Natural killer cell (primary cell): ENCODE data around the gene ABCB10. TPM values are rescaled to one million over a fixed set of nuclear protein-coding genes. Genes with fewer than 3 reads are reported as not detected.

ENCODE experiments used
- ATAC-seq, 3 donors: fragments of 150-1000 bp in 2 of 3; fragments of 200-7000 bp in 1 of 3; cut with Tn5 transposase; 1 replicate in 1 of 3; 2 replicates in 2 of 3; pipeline ENCODE4 v1.10.0; 2021; ENCODE audit warnings: mild to moderate bottlenecking in 2 of 3, moderate library complexity in 2 of 3
- DNase-seq, 2 donors: peaks; one replicate each; pipeline versions ENCODE4 v3.0.0 to v3.0.0-alpha.2; 2013 to 2021; ENCODE audit warnings: mixed read lengths in 1 of 2
- H3K27ac ChIP-seq: one replicate; pipeline ENCODE4 v1.5.1; 2013; ENCODE audit warnings: mild to moderate bottlenecking, low read length
- H3K27me3 ChIP-seq: one replicate; pipeline ENCODE4 v1.6.1; 2013; ENCODE audit warnings: low read length; ENCODE audit not compliant: control insufficient read depth, insufficient read depth
- H3K36me3 ChIP-seq: one replicate; pipeline ENCODE4 v1.6.1; 2013; ENCODE audit warnings: low read length; ENCODE audit not compliant: control insufficient read depth, insufficient read depth
- H3K4me1 ChIP-seq: one replicate; pipeline ENCODE4 v1.6.1; 2013; ENCODE audit warnings: low read length; ENCODE audit not compliant: control insufficient read depth, insufficient read depth
- H3K4me3 ChIP-seq: one replicate; pipeline ENCODE4 v1.5.1; 2013; ENCODE audit warnings: low read length
- H3K9me3 ChIP-seq: one replicate; pipeline ENCODE4 v1.6.1; 2013; ENCODE audit warnings: low read length; ENCODE audit not compliant: control insufficient read depth, insufficient read depth
- H3K27ac Mint-ChIP-seq, 2 donors: one replicate each; pipeline ENCODE4 v1.8.0; 2022; ENCODE audit warnings: mild to moderate bottlenecking in 2 of 2, mixed read lengths in 2 of 2, moderate library complexity in 1 of 2
- H3K27me3 Mint-ChIP-seq, 2 donors: one replicate each; pipeline ENCODE4 v1.8.0; 2022; ENCODE audit warnings: low read depth in 2 of 2, mixed read lengths in 2 of 2
- H3K36me3 Mint-ChIP-seq: one replicate; pipeline ENCODE4 v1.8.0; 2022; ENCODE audit warnings: mixed read lengths
- H3K4me1 Mint-ChIP-seq, 2 donors: one replicate each; pipeline ENCODE4 v1.8.0; 2022; ENCODE audit warnings: mixed read lengths in 2 of 2
- H3K4me3 Mint-ChIP-seq: one replicate; pipeline ENCODE4 v1.8.0; 2022; ENCODE audit warnings: mild to moderate bottlenecking, moderate library complexity, mixed read lengths
- H3K9me3 Mint-ChIP-seq, 2 donors: one replicate each; pipeline ENCODE4 v1.8.0; 2022; ENCODE audit warnings: mixed read lengths in 2 of 2
- WGBS: methylation state at CpG from one replicate; pipeline ENCODE4 v1.1.7; 2013; ENCODE audit warnings: missing lambda C conversion rate; ENCODE audit not compliant: insufficient coverage; 5-methylcytosine and 5-hydroxymethylcytosine counted together
- intact Hi-C: fragments of 100-400 bp; cut with micrococcal nuclease; formaldehyde crosslinking; loops from one replicate; pipeline ENCODE4 v1.14.2; 2022
- total RNA-seq, 4 donors: library from RNA; stranded (reverse); fragments of 120-200 nt in 1 of 4; gene quantifications; one replicate each; pipeline versions ENCODE4 v1.2.3 to v1.2.4, GENCODE V29; 2013 to 2022
- TF ChIP-seq, protein P1 (sequence below): fragments of 200-600 bp; IDR thresholded peaks from one replicate; pipeline ENCODE4 v1.8.0; 2022; ENCODE audit warnings: antibody characterized with exemption

Gene ABCB10
- total RNA-seq, 3 donors from 2014 or later (not counting 1 experiment from before 2014, with no cell fraction given): 22.0 to 23.3 (median 22.0) TPM

DNA sequence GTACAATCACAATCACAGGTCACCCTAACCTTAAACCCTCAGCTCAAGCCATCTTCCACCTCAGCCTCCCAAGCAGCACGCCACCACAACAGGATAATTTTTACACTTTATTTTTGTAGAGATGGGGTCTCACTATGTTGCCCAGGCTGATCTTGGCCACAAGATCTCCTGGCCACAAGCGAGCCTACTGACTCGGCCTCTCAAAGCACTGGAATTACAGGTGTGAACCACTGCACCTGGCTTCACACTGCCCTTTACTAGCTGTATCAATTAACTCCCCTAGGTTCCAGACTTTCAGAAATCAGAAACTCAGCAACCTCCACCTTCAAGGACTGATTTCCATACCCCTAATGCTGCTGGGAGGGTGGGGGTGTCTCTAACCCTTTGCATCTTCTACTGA lies 87.3 kb downstream of the ABCB10 start:
- no peak overlapping the region for H3K4me3 ChIP-seq
- Mint-ChIP-seq H3K27ac (no peak overlapping the region), H3K4me1 (peaks cover 0 to 4% of the 10 kb centered on the region in 2 donors), H3K4me3 (no peak overlapping the region), H3K36me3 (peaks cover 10% of the 10 kb centered on the region), H3K27me3 (no peaks in the 10 kb centered on the region), H3K9me3 (no peaks in the 10 kb centered on the region)
- peaks cover 66% of the 10 kb centered on the region for H3K36me3 ChIP-seq
- intact Hi-C loops: no loop called here
- no peaks in the 10 kb centered on the region for H3K4me1 ChIP-seq
- DNase-seq: no peak
- TF ChIP-seq, protein P1, sequence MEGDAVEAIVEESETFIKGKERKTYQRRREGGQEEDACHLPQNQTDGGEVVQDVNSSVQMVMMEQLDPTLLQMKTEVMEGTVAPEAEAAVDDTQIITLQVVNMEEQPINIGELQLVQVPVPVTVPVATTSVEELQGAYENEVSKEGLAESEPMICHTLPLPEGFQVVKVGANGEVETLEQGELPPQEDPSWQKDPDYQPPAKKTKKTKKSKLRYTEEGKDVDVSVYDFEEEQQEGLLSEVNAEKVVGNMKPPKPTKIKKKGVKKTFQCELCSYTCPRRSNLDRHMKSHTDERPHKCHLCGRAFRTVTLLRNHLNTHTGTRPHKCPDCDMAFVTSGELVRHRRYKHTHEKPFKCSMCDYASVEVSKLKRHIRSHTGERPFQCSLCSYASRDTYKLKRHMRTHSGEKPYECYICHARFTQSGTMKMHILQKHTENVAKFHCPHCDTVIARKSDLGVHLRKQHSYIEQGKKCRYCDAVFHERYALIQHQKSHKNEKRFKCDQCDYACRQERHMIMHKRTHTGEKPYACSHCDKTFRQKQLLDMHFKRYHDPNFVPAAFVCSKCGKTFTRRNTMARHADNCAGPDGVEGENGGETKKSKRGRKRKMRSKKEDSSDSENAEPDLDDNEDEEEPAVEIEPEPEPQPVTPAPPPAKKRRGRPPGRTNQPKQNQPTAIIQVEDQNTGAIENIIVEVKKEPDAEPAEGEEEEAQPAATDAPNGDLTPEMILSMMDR: no peak
- no peak for ATAC-seq
- 100% methylated on average over 3 of the region's 3 CpGs for WGBS
- no peak overlapping the region for H3K27ac ChIP-seq
- H3K27me3 ChIP-seq: no peaks in the 10 kb centered on the region
- no peaks in the 10 kb centered on the region for H3K9me3 ChIP-seq

DNA sequence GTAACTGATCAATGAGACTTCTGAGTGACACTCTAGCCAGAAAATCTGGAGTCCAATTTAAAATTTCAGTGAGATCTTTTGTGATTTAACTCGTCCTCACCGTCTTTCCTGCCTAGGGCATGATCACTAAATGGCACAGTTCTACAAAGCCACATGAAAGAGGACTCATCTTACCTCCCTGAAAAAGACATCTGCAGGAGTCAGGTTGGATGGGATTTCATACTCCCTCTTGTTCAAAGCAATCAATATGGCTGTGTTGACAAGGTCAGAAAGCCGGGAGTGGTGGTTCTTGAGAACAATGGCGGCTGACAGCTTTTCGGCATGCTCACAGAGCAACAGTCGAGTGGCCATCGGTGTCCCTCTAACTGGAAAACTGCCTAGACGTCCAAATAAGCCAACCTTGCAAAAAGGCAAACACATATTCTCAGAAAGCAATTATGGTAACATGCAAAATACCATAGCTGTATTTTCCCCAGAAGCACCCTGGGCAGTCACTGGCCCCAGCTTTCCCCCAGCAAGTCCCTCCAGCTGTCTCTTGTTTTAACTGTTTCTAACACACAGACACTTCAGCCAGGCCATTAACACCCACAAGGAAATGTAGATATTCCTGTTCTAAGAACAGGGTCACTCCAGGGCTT lies 88.0 kb downstream of the ABCB10 start:
- TF ChIP-seq, protein P1: no peak
- no peak overlapping the region for H3K27ac Mint-ChIP-seq

DNA sequence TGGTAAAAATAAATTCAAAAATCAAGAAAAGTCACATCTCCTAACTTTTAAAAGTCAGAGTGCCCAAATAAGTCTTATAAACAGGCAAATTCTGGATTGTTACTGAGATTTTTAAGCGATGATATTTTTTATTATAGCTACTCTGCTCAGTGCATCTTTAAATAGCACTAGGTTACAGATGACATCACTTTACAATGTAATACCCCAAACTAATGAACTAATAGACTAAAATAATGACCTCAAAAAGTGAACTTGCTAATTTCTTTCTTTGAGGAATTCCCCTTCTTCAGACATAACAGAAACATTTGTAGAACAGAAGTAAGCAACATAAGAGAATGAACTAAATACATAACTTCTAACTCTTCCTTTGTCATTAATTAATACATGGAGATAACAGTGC lies 91.6 kb downstream of the ABCB10 start:
- Histone ChIP-seq H3K36me3 (peaks cover 63% of the 10 kb centered on the region), H3K4me1 (no peaks in the 10 kb centered on the region), H3K27ac (no peak overlapping the region), H3K4me3 (no peak overlapping the region), H3K27me3 (no peaks in the 10 kb centered on the region), H3K9me3 (no peaks in the 10 kb centered on the region)
- no peaks in the 10 kb centered on the region for H3K27me3 Mint-ChIP-seq
- 100% methylated on average over 1 of the region's 1 CpG for WGBS
- no peak for ATAC-seq
- TF ChIP-seq, protein P1: no peak
- H3K27ac Mint-ChIP-seq: no peak overlapping the region
- H3K9me3 Mint-ChIP-seq: no peaks in the 10 kb centered on the region
- peaks cover 0 to 4% of the 10 kb centered on the region in 2 donors for H3K4me1 Mint-ChIP-seq
- H3K4me3 Mint-ChIP-seq: no peak overlapping the region
- peaks cover 16% of the 10 kb centered on the region for H3K36me3 Mint-ChIP-seq
- intact Hi-C loops: no loop called here
- DNase-seq: no peak

More for the DNA sequence above, 88.0 kb downstream of the ABCB10 start:
- 94% methylated on average over 8 of the region's 8 CpGs for WGBS
- H3K36me3 ChIP-seq: peaks cover 63% of the 10 kb centered on the region
- intact Hi-C loops: no loop called here
- Mint-ChIP-seq H3K36me3 (peaks cover 10% of the 10 kb centered on the region), H3K27me3 (no peaks in the 10 kb centered on the region), H3K4me3 (no peak overlapping the region), H3K9me3 (no peaks in the 10 kb centered on the region), H3K4me1 (peaks cover 0 to 4% of the 10 kb centered on the region in 2 donors)
- H3K4me3 ChIP-seq: no peak overlapping the region
- DNase-seq (no peak), ATAC-seq (no peak)
- no peak overlapping the region for H3K27ac ChIP-seq
- H3K27me3 ChIP-seq: no peaks in the 10 kb centered on the region
- H3K4me1 ChIP-seq: no peaks in the 10 kb centered on the region
- no peaks in the 10 kb centered on the region for H3K9me3 ChIP-seq

Other genes starting within 250 kb of the ABCB10 start
- gene CCSAP, start 215.7 kb downstream of the ABCB10 start, total RNA-seq: 10 to 100 TPM in 2 of 3 donors, 1 to 10 TPM in 1; 6.8 to 14.0 (median 10.2) TPM
- gene ACTA1, start 124.6 kb downstream of the ABCB10 start, total RNA-seq: under 1 TPM in 2 of 3 donors, not detected in 1; 0.25 to 0.40 TPM
- gene NUP133, start 50.4 kb downstream of the ABCB10 start, total RNA-seq: 10 to 100 TPM; 34.5 to 40.1 (median 38.4) TPM
- gene TAF5L, start 67.4 kb upstream of the ABCB10 start, total RNA-seq: 10 to 100 TPM; 21.6 to 37.9 (median 32.7) TPM
- gene URB2, start 67.5 kb upstream of the ABCB10 start, total RNA-seq: 10 to 100 TPM in 1 of 3 donors, 1 to 10 TPM in 2; 5.5 to 10.4 (median 9.8) TPM